GM19467 (cell line): ENCODE measurements around the gene GSK3A.

ENCODE experiments used
- ATAC-seq: cut with Tn5 transposase; IDR thresholded peaks from one replicate; pipeline ENCODE4 v1.9.1; 2021; ENCODE audit warnings: mild to moderate bottlenecking, moderate library complexity; ENCODE audit not compliant: unreplicated experiment

Gene GSK3A

GRCh38 chr19:42242512-42243409 lies at the start of gene GSK3A:
Gene GSK3A, minus strand, starts transcription at chr19:42242602. Its CDS starts 137 bp downstream, at chr19:42242465.
- ATAC-seq, result peak; percentile 55

GRCh38 chr19:42291435-42291810 lies 49.0 kb upstream of the GSK3A start:
- ATAC-seq, result no peak

- no peak for ATAC-seq
Observed at GRCh38 chr19:42290523-42291434, 48.4 kb upstream of the GSK3A start.

- no peak for ATAC-seq
Observed at GRCh38 chr19:42290136-42290522, 47.7 kb upstream of the GSK3A start.

GRCh38 chr19:42289556-42290041 lies 47.2 kb upstream of the GSK3A start:
- no peak for ATAC-seq

- no peak for ATAC-seq
Observed at GRCh38 chr19:42288881-42289555, 46.6 kb upstream of the GSK3A start.

GRCh38 chr19:42288387-42288786 lies 46.0 kb upstream of the GSK3A start:
- ATAC-seq, result no peak

- ATAC-seq, result no peak
Observed at GRCh38 chr19:42287827-42288107, 45.4 kb upstream of the GSK3A start.

GRCh38 chr19:42287017-42287826 lies 44.8 kb upstream of the GSK3A start:
- no peak for ATAC-seq

GRCh38 chr19:42286349-42287016 lies 44.1 kb upstream of the GSK3A start:
- ATAC-seq, result no peak

GRCh38 chr19:42285988-42286348 lies 43.6 kb upstream of the GSK3A start:
- no peak for ATAC-seq

GRCh38 chr19:42285541-42285941 lies 43.1 kb upstream of the GSK3A start:
- no peak for ATAC-seq

- no peak for ATAC-seq
Observed at GRCh38 chr19:42284591-42285341, 42.4 kb upstream of the GSK3A start.

GRCh38 chr19:42284066-42284501 lies 41.7 kb upstream of the GSK3A start:
- peak; percentile 18 for ATAC-seq

GRCh38 chr19:42283188-42284065 lies 41.0 kb upstream of the GSK3A start:
- peak; percentile 34 for ATAC-seq

GRCh38 chr19:42282819-42283187 lies 40.4 kb upstream of the GSK3A start:
- ATAC-seq, result no peak

GRCh38 chr19:42281827-42282762 lies 39.7 kb upstream of the GSK3A start:
- ATAC-seq, result no peak
